AG10803 (cell line): ENCODE measurements around the gene GOLGA6L9.
A peak's percentile ranks its signal among the peaks of the same experiment; 100 is the strongest.
"Not testable (repeated sequence)": the region's sequence is repeated elsewhere in the genome, so short reads cannot be mapped to it uniquely, and the experiment has no call there.

ENCODE experiments used
- DNase-seq: peaks from one replicate; pipeline ENCODE4 v3.0.0; 2010; ENCODE audit warnings: low read depth
- H3K4me3 ChIP-seq: 2 replicates; pipeline ENCODE4 v1.5.1; 2011; ENCODE audit warnings: mild to moderate bottlenecking, low read length, control low read depth
- CTCF ChIP-seq: conservative IDR thresholded peaks from 2 replicates; pipeline ENCODE4 v1.5.1; 2011; ENCODE audit warnings: mild to moderate bottlenecking, low read length, control low read depth, inconsistent platforms

Gene GOLGA6L9

GRCh38 chr15:82429693-82430092 lies at the start of gene GOLGA6L9:
Gene GOLGA6L9, plus strand, starts transcription at chr15:82429816. Its CDS starts 264 bp downstream, at chr15:82430080.
- not testable (repeated sequence) for DNase-seq, H3K4me3 ChIP-seq

- not testable (repeated sequence) for H3K4me3 ChIP-seq, DNase-seq
Observed at GRCh38 chr15:82381330-82381955, 48.2 kb upstream of the GOLGA6L9 start.

GRCh38 chr15:82387209-82387608 lies 42.4 kb upstream of the GOLGA6L9 start:
- H3K4me3 ChIP-seq, DNase-seq: not testable (repeated sequence)

- DNase-seq = not testable (repeated sequence)
Observed at GRCh38 chr15:82390152-82390551, 39.5 kb upstream of the GOLGA6L9 start.

GRCh38 chr15:82392077-82392476 lies 37.5 kb upstream of the GOLGA6L9 start:
- not testable (repeated sequence) for DNase-seq, H3K4me3 ChIP-seq

More at GRCh38 chr15:82390152-82390551, 39.5 kb upstream of the GOLGA6L9 start:
- H3K4me3 ChIP-seq = not testable (repeated sequence)

- H3K4me3 ChIP-seq = no peak overlapping the region
- DNase-seq = peak; percentile 72
- TF ChIP-seq CTCF = no peak
Observed at GRCh38 chr15:82393671-82394070, 35.9 kb upstream of the GOLGA6L9 start.

GRCh38 chr15:82395788-82396187 lies 33.8 kb upstream of the GOLGA6L9 start:
- DNase-seq = peak; percentile 11
- H3K4me3 ChIP-seq = not testable (repeated sequence)

GRCh38 chr15:82397817-82398216 lies 31.8 kb upstream of the GOLGA6L9 start:
- TF ChIP-seq CTCF = no peak
- H3K4me3 ChIP-seq = no peak overlapping the region
- DNase-seq = no peak

GRCh38 chr15:82398785-82399184 lies 30.8 kb upstream of the GOLGA6L9 start:
- TF ChIP-seq CTCF = no peak
- DNase-seq = no peak
- no peak overlapping the region for H3K4me3 ChIP-seq

- H3K4me3 ChIP-seq, DNase-seq: not testable (repeated sequence)
Observed at GRCh38 chr15:82399366-82400103, 30.1 kb upstream of the GOLGA6L9 start.

- DNase-seq, H3K4me3 ChIP-seq: not testable (repeated sequence)
Observed at GRCh38 chr15:82401918-82402317, 27.7 kb upstream of the GOLGA6L9 start.

- not testable (repeated sequence) for DNase-seq, H3K4me3 ChIP-seq
Observed at GRCh38 chr15:82402341-82402740, 27.3 kb upstream of the GOLGA6L9 start.

- not testable (repeated sequence) for H3K4me3 ChIP-seq, DNase-seq
Observed at GRCh38 chr15:82406211-82406610, 23.4 kb upstream of the GOLGA6L9 start.

- not testable (repeated sequence) for DNase-seq, H3K4me3 ChIP-seq
Observed at GRCh38 chr15:82410306-82410705, 19.3 kb upstream of the GOLGA6L9 start.

- H3K4me3 ChIP-seq, DNase-seq: not testable (repeated sequence)
Observed at GRCh38 chr15:82411595-82411994, 18.0 kb upstream of the GOLGA6L9 start.

GRCh38 chr15:82414525-82415191 lies 15.0 kb upstream of the GOLGA6L9 start:
- H3K4me3 ChIP-seq = not testable (repeated sequence)
- DNase-seq = peak; percentile 2
